Measurements from ENCODE around the gene BMERB1.
"Not testable (repeated sequence)": the region's sequence is repeated elsewhere in the genome, so short reads cannot be mapped to it uniquely, and the experiment has no call there.

Gene BMERB1

DNA sequence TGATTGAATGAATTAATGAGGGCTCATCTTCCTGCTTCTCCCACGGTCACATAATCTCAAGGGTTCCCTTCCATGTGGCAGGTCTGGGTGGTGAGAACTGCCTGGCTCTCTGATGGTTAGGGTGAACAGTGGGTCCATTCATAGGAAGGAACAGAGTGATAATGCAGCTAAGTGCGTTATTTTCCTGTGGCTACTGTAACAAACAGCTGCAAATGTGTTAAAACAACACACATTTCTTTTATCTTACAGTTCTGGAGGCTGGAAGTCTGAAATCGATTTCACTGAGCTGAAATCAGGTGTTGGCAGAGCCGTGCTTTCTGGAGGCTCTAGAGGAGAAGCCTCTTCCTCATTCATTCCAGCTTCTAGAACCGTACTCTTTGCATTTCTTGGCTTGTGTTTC is 95.3 kb downstream of the BMERB1 start:
- no peak for DNase-seq

DNA sequence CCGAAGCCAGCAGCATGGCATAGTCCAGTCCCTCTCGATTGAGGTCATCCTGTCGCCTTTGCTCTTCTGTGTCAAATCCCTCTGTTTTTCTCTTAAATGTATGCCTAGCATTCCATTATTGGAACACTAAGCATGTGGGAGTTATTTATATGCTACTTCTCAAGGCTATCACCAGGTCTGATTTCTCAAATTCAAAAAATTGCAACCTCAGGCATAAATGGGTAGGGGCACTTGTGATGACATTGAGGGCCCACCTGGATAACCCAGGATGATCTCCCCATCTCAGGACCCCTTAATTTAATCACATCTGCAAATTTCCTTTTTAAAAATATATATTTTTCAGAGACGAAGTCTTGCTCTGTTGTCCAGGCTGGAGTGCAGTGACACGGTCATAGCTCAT is 95.7 kb downstream of the BMERB1 start:
- no peak for DNase-seq

DNA sequence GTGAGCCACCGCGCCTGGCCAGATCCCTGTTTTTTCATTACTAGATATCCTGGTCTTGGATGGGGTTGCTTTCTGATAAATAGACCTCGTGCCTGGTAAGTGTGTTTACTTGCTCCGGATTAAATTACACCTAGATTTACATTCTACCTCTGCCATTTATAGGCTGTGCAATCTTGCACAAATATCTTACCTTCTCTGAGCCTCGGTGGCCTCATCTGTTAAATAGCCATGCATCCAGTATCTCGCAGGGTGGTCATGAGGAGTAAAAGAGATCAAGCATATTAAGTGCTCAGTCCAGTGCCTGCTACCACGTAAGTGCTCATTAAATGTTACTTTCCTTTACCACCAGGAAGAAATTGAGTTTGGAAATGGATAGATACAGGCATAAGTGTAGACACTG is 98.4 kb downstream of the BMERB1 start:
- DNase-seq = no peak

DNA sequence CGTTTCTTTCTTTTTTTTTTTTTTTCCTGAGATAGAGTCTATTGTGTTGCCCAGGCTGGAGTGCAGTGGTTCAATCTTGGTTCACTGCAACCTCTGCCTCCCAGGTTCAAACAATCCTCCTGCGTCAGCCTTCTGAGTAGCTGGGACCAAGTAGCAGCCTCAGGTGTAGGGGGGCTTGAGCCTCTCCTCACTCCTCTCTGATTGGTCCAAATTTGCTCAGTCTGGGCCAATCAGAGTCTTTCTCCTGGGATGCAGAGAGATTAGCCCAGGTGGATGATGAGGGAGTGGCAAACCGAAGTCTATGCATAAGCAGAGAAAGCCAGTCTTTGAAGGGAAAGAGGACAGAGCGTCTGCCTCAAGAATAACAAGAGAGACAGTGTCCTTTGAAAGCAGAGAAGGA is 99.0 kb downstream of the BMERB1 start:
- no peak for DNase-seq

DNA sequence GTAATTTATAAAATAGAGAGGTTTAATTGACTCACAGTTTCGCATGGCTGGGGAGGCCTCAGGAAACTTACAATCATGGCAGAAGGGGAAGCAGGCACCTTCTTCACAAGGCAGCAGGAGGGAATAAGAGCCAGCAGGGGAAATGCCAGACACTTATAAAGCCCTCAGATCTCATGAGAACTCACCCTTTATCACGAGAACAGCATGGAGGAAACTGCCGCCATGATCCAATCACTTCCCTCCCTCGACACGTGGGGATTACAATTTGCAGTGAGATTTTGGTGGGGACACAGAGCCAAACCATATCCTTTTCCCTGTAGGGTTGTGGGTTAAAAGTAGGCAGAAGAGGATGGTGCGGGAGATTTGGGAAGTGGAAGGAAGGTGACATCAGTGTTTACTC is 101.4 kb downstream of the BMERB1 start:
- DNase-seq = no peak

DNA sequence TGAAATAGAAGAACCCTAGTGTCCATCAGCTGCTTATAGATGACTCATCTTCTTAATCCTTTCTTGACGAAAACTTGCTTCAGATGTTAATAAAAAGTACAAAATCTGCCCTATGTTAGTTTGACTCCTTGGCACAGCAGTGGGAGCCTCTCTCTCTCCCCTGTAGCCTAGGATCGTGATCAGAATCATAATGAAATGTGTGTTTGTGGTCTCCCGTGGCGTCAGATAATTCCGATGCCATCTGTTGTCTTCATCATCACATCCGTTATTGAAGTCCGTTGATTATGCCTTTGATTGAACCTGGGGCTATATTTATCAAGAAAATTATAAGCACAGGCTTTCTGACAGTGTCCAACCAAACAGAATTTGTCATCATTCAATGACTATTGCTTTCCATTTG is 102.5 kb downstream of the BMERB1 start:
- DNase-seq = peak; percentile 86

DNA sequence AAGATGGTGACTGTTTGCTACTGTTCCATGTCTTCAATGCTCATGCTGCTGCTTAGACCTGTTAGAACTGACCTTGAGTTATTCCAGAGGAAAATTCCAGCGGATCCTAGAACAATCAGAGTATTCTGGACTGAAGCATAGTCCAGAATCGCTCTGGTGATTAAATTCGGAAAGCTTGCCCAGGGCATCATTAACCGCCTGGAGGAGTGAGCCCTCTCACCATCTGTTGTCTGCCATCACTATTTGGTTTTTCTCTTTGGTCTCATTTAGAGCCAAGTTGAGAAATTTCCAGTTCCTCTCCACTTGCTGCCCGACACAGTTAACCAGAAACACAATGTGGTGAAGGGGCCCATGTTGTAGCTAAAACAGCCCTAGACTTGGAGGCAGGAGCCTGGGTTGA is 104.1 kb downstream of the BMERB1 start:
- peak; percentile 80 for DNase-seq

DNA sequence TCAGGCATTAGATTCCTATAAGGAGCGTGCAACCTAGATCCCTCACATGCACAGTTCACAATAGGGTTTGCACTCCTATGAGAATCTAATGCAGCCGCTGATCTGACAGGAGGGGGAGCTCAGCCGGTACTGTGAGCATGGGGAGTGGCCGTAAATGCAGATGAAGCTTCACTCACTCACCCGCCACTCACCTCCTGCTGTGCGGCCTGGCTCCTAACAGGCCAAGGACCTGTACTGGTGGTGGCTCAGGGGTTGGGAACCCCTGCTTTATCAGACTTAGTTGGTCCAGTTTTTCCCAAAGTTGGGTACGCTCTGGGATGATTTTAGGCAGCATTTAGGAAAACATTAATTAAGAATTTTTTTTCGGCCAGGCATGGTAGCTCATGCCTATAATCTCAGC is 104.8 kb downstream of the BMERB1 start:
- peak; percentile 75 for DNase-seq

DNA sequence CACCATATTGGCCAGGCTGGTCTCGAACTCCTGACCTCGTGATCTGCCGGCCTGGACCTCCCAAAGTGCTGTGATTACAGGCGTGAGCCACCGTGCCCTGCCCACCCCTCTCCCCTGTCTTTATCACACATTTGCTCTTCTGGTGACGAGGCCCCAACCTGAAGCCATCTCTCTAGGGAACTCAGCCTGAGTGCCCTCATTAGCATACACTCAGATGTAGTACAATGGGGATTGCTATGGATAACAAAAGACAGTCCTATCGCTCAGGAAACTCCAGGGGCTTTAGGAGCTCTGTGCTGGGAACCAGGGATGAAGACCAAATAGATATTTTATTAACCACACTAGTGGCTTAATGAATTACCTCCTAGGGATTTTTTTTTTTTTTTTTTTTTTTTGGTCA is 107.9 kb downstream of the BMERB1 start:
- DNase-seq = no peak

DNA sequence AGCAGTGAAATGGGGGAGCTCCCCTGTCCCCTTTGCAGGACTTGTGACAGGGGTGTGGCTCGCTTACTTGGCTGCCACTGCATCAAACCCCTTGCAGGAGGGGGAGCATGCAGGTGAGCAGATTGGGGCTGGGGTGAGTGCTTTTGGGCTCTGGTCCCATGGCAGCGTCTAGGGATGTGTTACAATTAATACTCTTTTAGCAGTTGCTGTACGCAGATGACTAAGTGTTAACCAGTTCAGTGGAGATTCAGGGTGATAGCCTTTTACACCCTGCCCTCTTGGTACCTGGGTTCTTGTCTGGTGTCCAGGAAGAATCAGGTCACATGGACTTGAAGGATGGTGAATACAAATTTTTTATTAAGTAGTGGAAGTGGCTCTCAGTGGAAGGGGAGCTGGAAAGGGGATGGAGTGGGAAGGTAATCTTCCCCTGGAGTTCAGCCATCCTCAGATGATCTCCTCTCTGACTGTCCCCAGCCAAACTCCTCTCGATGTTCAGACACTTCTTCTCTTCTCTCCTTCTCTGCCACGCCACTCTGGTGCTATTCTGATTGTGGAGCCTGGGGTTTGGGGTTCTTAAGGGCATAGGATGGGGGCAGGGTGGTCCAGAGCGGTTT is 108.5 kb downstream of the BMERB1 start:
- DNase-seq = no peak

DNA sequence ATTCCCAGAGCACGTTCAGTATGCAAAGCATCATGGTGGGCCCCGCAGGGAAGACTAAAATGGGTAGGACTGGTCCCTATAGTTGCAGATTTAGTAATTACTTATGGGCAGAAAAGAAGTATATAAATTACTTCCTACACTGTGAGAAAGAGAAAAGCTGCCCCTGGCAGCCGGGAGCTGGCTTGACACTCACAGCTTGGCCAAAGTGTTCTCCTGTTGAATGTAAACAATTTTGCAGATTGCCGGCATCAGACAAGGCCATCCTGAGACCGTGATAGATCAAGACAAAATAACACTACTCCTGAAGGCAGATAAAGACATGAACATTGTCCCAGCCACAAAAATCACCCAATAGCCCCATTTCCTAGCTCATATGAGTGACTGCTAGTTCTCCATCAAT is 110.0 kb downstream of the BMERB1 start:
- DNase-seq = no peak

DNA sequence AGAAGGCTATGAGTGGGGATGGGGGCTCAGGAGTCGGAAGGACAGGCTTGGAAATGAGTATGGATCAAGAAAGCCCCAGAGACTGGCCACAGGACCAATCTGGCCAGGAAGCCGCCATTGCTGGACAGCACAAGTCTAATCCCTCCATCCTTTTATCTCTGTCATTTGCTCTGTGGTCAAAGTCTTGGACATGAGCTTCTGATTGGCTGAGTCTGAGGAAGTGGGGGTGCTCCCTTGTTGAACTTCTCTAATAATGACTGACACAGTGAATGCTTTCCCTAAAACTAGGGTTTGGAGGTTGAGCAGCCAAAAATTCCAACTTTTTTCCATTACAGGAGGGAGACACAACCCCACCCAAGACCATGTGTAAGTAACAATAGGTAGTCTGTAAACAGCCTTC is 111.2 kb downstream of the BMERB1 start:
- no peak for DNase-seq

DNA sequence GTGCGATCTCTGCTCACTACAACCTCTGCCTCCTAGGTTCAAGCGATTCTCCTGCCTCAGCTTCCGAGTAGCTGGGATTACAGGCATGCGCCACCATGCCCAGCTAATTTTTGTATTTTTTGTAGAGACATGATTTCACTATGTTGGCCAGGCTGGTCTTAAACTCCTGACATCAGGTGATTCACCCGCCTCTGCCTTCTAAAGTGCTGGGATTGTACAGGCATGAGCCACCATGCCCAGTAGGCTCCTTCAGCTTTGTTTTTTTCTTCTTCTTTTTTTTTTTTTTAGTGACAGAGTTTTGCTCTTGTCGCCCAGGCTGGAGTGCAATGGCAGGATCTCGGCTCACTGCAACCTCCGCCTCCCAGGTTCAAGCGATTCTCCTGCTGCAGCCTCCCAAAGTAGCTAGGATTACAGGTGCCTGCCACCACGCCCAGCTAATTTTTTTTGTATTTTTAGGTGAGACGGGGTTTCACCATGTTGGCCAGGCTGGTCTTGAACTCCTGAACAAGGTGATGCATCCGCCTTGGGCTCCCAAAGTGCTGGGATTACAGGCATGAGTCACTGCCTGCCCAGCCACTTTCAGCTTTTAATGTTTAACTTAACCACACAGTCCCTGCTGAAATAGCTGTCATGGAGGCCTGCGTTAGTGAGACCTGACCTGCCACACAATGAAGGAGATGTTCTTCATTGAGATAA is 112.8 kb downstream of the BMERB1 start:
- DNase-seq = not testable (repeated sequence)

DNA sequence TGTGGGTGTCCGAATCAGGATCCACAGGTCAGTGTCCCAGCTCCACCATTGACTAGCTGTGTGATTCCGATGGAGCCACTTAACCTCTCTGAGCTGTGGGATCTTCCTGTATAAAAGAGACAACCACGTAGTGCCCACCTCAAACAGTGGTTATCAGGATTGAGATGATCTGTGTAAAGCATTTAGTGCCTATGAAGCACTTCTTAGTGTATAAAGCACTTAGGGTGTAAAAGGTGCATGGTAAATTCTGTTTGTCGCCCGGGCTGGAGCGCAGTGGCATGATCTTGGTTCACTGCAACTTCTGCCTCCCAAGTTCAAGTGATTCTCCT is 113.3 kb downstream of the BMERB1 start:
- DNase-seq = no peak

DNA sequence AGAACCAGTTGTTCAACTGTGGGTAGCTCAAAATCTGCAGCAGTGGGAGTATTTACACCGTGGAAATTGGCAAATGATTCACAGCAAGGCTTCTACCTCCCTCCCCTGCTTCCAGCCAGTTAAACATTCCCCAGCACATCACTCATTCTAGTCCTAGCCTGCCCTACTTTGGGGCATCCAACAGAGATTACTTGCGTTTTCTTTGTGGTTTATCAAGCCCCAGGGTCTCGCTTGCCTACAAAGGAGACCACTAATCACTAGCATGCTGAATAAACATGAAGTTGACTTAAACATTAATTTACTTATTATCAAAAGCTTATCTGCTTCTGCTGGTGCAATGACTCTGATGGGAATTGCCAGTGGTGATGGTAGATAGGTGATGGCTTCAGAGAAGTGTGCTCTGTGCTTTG is 114.1 kb downstream of the BMERB1 start:
- DNase-seq = no peak

DNA sequence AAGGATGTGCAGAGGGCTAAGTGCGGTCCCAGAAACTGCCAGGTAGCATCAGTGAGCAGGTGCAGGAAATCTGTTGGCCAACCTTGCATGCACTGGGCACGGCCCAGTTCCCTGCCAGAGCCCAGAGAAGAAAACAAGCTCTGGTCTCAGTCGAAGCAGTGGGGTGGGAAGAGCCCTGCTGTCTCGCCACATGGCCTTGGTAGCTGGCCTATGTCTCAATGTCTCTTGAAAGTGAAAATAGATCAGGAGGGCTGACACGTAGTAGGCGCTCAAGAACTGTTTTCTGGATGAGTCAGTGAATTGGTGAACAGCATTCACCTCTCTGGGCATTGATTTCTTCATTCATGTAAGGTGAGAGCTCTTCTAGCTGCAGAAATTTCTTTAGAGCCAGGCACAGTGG is 118.1 kb downstream of the BMERB1 start:
- no peak for DNase-seq

DNA sequence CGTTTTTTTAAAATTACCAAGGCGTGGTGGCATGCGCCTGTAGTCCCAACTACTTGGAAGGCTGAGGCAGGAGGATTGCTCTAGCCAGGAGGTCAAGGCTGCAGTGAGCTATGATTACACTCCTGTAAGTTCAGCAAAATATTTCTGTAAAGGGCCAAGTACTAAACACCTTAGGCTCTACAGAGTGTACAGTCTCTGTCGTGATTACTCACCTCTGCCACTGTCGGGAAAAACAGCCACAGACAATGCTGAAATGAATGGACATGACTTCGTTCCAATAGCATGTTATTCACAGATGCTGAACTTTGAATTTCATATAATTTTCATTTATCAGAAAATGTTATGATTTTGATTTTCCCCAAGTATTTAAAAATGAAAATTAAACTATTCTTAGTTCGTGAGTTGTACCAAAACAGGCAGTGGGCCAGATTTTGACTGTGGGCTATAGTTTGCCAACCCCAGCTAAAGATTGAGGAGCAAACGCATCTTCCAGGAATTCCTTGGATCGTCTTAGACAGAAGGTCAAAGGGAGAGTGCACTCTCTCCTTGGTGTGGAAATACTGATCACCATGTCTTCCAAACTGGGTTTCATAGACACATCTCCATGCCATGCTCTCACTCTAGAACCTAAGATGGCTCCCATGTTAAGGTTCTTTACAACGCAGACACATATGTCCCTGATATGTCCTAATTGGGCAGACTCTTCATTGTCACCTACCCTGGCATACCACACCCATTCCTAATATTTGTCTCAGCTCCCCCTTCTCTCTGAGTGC is 119.1 kb downstream of the BMERB1 start:
- DNase-seq = no peak

DNA sequence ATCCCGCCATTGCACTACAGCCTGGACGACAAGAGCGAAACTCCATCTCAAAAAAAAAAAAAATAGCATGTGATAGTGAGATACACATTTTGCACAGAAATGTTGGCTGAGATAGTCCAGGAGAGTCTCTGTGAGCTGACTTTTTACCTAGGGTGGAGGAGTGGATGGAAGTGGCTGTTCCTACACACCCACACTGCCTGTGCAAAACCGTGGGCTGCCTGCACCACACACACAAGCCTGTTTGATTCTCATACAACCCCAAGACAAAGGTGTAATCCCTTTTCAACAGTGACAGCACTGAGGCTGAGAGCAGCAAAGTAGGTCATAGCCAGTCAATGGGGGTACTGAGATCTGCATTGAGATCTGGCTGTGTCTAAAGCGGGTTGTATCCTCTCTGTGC is 121.7 kb downstream of the BMERB1 start:
- DNase-seq = no peak

DNA sequence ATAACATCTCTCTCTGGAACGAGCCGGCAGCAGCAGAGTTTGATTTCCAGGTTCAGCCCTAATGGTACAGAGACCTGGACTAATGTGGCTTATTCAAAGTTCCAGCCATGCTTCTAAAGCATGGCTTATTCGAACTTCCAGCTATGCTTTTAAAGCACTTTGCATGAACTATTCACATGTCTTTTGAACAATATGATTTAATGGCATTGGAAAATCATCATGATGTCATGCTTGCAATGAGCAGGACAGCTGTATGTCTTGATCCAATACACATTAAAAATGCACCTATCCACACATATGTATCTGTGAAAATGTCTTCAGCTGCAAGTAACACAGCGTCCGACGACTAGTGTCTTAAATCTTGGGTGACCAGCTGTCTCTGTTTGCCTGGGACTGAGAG is 122.9 kb downstream of the BMERB1 start:
- DNase-seq = no peak

DNA sequence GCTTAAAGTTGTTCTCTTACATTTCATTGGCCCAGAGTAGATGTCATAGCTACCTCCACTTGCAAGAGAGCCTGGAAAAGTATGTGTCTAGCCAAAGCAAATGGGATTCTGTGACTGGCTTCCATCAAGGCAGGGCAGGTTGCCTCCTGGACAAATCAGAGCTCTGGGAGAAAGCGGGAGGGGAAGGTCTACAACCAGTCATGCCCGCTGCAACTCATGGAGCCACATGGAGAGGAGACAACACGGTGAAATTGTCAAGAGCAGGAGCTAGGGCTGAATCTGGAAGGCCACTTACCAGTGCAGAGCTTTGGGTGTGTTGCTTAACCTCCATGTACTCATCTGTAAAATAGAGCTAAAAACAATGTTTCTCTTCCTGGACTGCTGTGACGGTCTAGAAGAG is 124.8 kb downstream of the BMERB1 start:
- DNase-seq = no peak

DNA sequence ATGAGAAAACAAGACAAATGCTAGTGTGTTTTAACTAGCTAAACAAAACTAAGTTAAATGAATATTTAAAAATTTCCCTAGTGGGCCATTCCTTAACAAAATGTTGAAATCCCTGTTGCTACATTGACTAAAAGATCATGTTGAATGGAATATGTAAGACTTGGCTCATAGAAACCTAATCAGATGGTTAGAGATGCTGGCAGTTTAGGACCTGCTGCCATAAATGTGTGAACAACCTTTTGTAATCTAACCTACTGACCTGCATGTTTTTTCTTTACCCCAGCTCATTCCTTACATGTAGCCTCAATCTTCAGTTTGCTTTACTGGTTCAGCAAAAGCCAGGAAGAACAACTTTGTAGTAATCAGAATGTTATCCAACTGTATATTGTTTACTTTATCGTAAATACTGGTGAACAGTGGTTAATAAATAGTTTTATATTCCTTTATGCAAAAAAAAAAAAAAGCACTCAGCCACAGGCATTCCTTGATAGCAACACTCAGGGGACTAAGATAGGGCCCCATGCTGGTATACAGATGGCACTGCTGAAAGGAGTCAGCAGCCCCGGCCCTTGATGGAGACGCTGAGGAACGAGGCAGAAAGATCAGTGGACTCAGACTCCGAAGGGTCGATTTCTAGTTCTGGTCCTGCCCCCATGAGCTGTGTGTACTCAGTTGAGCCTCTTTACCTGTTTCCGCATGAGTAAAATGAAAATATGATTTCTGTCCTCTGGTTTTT is 130.4 kb downstream of the BMERB1 start:
- DNase-seq = no peak

DNA sequence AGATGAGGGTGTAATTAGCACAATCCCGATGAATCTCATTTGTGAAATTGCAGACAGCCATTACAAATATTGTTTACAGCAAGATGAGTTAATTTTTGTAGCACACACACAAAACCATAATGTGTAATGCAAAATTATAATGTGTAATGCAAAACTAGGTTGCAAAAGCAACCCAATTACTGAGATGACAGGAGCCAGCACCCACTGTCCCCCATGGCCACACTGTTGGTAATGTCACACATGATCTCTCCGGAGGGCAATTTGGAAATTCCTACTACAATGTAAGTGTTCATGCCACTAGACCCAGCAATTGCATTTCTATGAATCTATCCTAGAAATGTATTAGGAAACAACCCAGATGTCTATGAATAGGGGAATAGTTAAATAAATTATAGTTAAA is 131.7 kb downstream of the BMERB1 start:
- DNase-seq = no peak

DNA sequence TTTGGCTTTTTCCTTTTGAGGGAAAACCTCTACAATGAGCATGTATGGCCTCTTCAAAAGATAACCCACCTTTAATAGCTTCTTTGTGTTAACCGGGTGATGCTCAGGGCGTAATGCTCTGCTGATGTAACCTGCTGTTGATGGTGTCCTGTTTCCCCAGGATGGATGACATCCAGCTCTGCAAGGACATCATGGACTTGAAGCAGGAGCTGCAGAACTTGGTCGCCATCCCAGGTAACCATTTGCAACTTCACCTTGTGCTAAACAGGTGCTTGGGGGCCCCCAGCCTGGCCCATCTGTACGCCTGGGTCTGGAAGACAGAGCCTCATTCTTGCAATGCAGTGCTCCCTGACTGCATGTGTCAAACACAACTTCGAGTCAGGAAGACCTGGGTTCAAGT is 133.4 kb downstream of the BMERB1 start:
- no peak for DNase-seq

DNA sequence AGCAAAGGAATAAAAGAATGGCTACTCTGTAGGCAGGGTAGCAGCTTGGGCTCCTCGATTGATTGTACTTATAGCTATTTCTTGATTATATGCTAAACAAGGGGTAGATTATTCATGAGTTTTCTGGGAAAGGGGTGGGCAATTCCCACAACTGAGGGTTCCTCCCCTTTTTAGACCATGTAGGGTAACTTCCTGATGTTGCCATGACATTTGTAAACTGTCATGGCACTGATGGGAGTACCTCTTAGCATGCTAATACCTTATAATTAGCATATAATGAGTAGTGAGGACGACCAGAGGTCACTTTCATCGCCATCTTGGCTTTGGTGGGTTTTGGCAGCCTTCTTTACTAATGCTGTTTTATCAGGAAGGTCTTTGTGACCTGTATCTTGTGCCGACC is 136.3 kb downstream of the BMERB1 start:
- DNase-seq = not testable (repeated sequence)

Measured in DMS 273 treated with DMSO at 0.1 percent for 48 hours (cell line).